Thyroid gland (tissue), 4 donors: ENCODE data around the gene DGCR8.

ENCODE experiments used
- CTCF ChIP-seq, 6 experiments: fragments of 200-600 bp in 3 of 6; fragments of 450-650 bp in 3 of 6; sonication (generic) in 3 of 6; IDR thresholded peaks; one replicate each; pipeline ENCODE4 v1.5.1; 2016 to 2019; ENCODE audit warnings: antibody characterized with exemption in 6 of 6, mild to moderate bottlenecking in 2 of 6, inconsistent platforms in 1 of 6, moderate library complexity in 1 of 6
- POLR2A ChIP-seq, 2 donors: fragments of 450-650 bp; IDR thresholded peaks; one replicate each; pipeline ENCODE4 v1.6.1; 2017; ENCODE audit warnings: antibody characterized with exemption in 2 of 2, mild to moderate bottlenecking in 2 of 2, moderate library complexity in 1 of 2

- no peak for TF ChIP-seq POLR2A (IDR thresholded peaks at IDR 0.05)
- no peak for TF ChIP-seq CTCF (IDR thresholded peaks at IDR 0.05)
Observed at GRCh38 chr22:20032407-20032991, 47.5 kb upstream of the DGCR8 start.
